HCT116 (cell line): ENCODE measurements around the gene CRISPLD2. TPM values are rescaled to one million over a fixed set of nuclear protein-coding genes. Genes with fewer than 3 reads are reported as not detected.
"Not testable (repeated sequence)": the region's sequence is repeated elsewhere in the genome, so short reads cannot be mapped to it uniquely, and the experiment has no call there.

Source experiments
- ATAC-seq: fragments of 200-7000 bp; cut with Tn5 transposase; 2 replicates; pipeline ENCODE4 v1.9.1; 2020; ENCODE audit warnings: mild to moderate bottlenecking, moderate library complexity
- BruUV-seq: library from RNA; stranded (reverse); fragments of 400-500 nt; replicated peaks from 2 replicates; lab custom pipeline; 2021; lab: Mats Ljungman, UMichigan
- CTCF ChIA-PET: fragments of 300-600 bp; sonication (Branson Sonifier 250); formaldehyde crosslinking; loops from one replicate; lab custom pipeline; 2021; ENCODE audit warnings: antibody characterized with exemption; lab: Charles Lee
- POLR2A ChIA-PET: fragments of 300-600, 350-600 bp; sonication (Branson Sonifier 250); formaldehyde crosslinking; loops from one replicate; lab custom pipeline; 2021; ENCODE audit warnings: antibody characterized with exemption; lab: Charles Lee
- RAD21 ChIA-PET, 2 experiments: fragments of 300-600 bp; sonication (Branson Sonifier 250); formaldehyde crosslinking; loops; one replicate each; lab custom pipeline; 2023; ENCODE audit warnings: low total read pairs in 2 of 2; ENCODE audit not compliant: uncharacterized antibody in 2 of 2, unreplicated experiment in 2 of 2, low non-redundant PET in 1 of 2; lab: Charles Lee
- DNase-seq: peaks from one replicate; pipeline ENCODE4 v3.0.0-alpha.2; 2010; ENCODE audit warnings: low read depth, low spot score
- H2AFZ ChIP-seq: fragments of 200-600 bp; shearing (Covaris generic), sonication (generic); 2 replicates; pipeline ENCODE4 v1.6.1; 2017; ENCODE audit warnings: low read depth, mixed run types, mixed read lengths, antibody characterized with exemption, low read length; ENCODE audit not compliant: poor library complexity, severe bottlenecking
- H3K27ac ChIP-seq: 2 replicates; pipeline ENCODE4 v1.5.1; 2012; ENCODE audit warnings: low read depth, low read length
- H3K27me3 ChIP-seq: fragments of 200-600 bp; sonication (generic); 2 replicates; pipeline ENCODE4 v1.6.1; 2016; ENCODE audit warnings: mixed run types, low read length, mixed read lengths; ENCODE audit not compliant: insufficient read depth
- H3K36me3 ChIP-seq, 2 experiments: fragments of 200-500 bp in 1 of 2; fragments of 200-600 bp in 1 of 2; sonication (Bioruptor generic) in 1 of 2; sonication (generic) in 1 of 2; 2 replicates each; pipeline versions ENCODE4 v1.5.1 to v1.6.1; 2014 to 2016; ENCODE audit warnings: low read length in 2 of 2, inconsistent platforms in 1 of 2, mixed read lengths in 1 of 2, mixed run types in 1 of 2; ENCODE audit not compliant: insufficient read depth in 2 of 2, control insufficient read depth in 1 of 2
- H3K4me1 ChIP-seq, 2 experiments: fragments of 200-600 bp in 1 of 2; sonication (generic) in 1 of 2; 2 replicates each; pipeline versions ENCODE4 v1.5.1 to v1.6.1; 2012 to 2017; ENCODE audit warnings: low read length in 2 of 2, inconsistent platforms in 1 of 2, mild to moderate bottlenecking in 1 of 2, mixed read lengths in 1 of 2, mixed run types in 1 of 2, moderate library complexity in 1 of 2; ENCODE audit not compliant: insufficient read depth in 2 of 2, control insufficient read depth in 1 of 2
- H3K4me2 ChIP-seq: fragments of 200-600 bp; sonication (generic); 2 replicates; pipeline ENCODE4 v1.6.1; 2017; ENCODE audit warnings: mixed run types, low read length, mixed read lengths
- H3K4me3 ChIP-seq, 2 experiments: fragments of 200-600 bp in 1 of 2; sonication (generic) in 1 of 2; replicated peaks in 1 of 2; 2 replicates each; pipeline ENCODE4 v1.5.1; 2011 to 2016; ENCODE audit warnings: low read length in 2 of 2, control low read depth in 1 of 2, low read depth in 1 of 2, mild to moderate bottlenecking in 1 of 2, mixed read lengths in 1 of 2, mixed run types in 1 of 2
- H3K79me2 ChIP-seq: fragments of 200-600 bp; sonication (generic); 2 replicates; pipeline ENCODE4 v1.6.1; 2017; ENCODE audit warnings: mild to moderate bottlenecking, mixed run types, low read length, moderate library complexity, mixed read lengths; ENCODE audit not compliant: insufficient read depth
- H3K9ac ChIP-seq: fragments of 200-600 bp; sonication (generic); 2 replicates; pipeline ENCODE4 v1.6.1; 2016; ENCODE audit warnings: low read length, mixed read lengths
- H3K9me2 ChIP-seq: fragments of 200-600 bp; sonication (generic), shearing (Covaris generic); 2 replicates; pipeline ENCODE4 v1.6.1; 2017; ENCODE audit warnings: mixed run types, mild to moderate bottlenecking, moderate library complexity; ENCODE audit not compliant: insufficient read depth
- H3K9me3 ChIP-seq, 2 experiments: fragments of 200-500 bp in 1 of 2; fragments of 200-600 bp in 1 of 2; sonication (Bioruptor generic) in 1 of 2; sonication (generic) in 1 of 2; 2 replicates each; pipeline ENCODE4 v1.6.1; 2014 to 2017; ENCODE audit warnings: low read length in 2 of 2, mixed read lengths in 2 of 2, inconsistent platforms in 1 of 2, low read depth in 1 of 2, mild to moderate bottlenecking in 1 of 2, mixed run types in 1 of 2, moderate library complexity in 1 of 2; ENCODE audit not compliant: control insufficient read depth in 1 of 2, insufficient read depth in 1 of 2
- H4K20me1 ChIP-seq: fragments of 200-600 bp; sonication (generic), shearing (Covaris generic); 2 replicates; pipeline ENCODE4 v1.6.1; 2017; ENCODE audit warnings: mixed run types, mild to moderate bottlenecking, moderate library complexity; ENCODE audit not compliant: insufficient read depth
- intact Hi-C: fragments of 100-400 bp; cut with micrococcal nuclease; formaldehyde crosslinking; loops from 2 replicates; pipeline ENCODE4 v1.10.0; 2022
- total RNA-seq: library from RNA; stranded (reverse); gene quantifications from one replicate; pipeline ENCODE4 v1.2.1, GENCODE V29; 2021; ENCODE audit not compliant: unreplicated experiment

Gene CRISPLD2
- total RNA-seq, 1 experiment from 2014 or later = 4.6 TPM

GRCh38 chr16:84855435-84856202 lies 35.8 kb downstream of the CRISPLD2 start:
- ATAC-seq, H3K4me3 ChIP-seq, H4K20me1 ChIP-seq, H3K9ac ChIP-seq, H3K4me2 ChIP-seq, H3K9me2 ChIP-seq, RAD21 ChIA-PET, H3K79me2 ChIP-seq, DNase-seq, H2AFZ ChIP-seq, CTCF ChIA-PET, BruUV-seq, H3K36me3 ChIP-seq, H3K27ac ChIP-seq, H3K27me3 ChIP-seq, POLR2A ChIA-PET, intact Hi-C loops, H3K4me1 ChIP-seq: not testable (repeated sequence)
- peaks cover 0 to 10% of the 10 kb centered on the region in 2 experiments; a peak in 2 of 4 replicates for H3K9me3 ChIP-seq

DNA sequence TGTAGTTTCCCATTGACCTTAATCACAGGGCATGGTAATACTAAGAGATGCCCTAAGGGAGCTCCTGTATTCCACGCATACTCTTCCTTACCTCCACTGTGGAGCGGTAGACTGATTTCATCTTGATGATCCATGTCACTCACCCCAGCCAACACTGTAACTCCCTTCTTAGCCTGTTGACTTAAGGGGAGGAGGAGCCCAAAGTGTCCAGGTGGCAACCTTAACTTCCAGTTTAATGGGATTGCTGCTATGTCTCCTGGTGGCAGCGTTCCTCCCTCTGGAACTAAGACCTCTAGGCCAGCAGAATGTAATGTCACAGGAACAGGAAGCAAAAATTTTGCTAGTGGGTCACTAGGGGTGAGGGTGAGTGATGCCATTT lies 36.4 kb downstream of the CRISPLD2 start:
- DNase-seq, H3K9me2 ChIP-seq, H3K27me3 ChIP-seq, ATAC-seq, H3K4me1 ChIP-seq, H3K4me3 ChIP-seq, H3K79me2 ChIP-seq, H3K9ac ChIP-seq, intact Hi-C loops, H3K4me2 ChIP-seq, H3K36me3 ChIP-seq, POLR2A ChIA-PET, CTCF ChIA-PET, BruUV-seq, H2AFZ ChIP-seq, H3K27ac ChIP-seq, H4K20me1 ChIP-seq, RAD21 ChIA-PET: not testable (repeated sequence)
- H3K9me3 ChIP-seq = peaks cover 0 to 10% of the 10 kb centered on the region in 2 experiments; a peak in 2 of 4 replicates

- ATAC-seq, H3K27me3 ChIP-seq, H4K20me1 ChIP-seq, POLR2A ChIA-PET, BruUV-seq, H3K36me3 ChIP-seq, H3K4me3 ChIP-seq, intact Hi-C loops, H3K9ac ChIP-seq, RAD21 ChIA-PET, H3K27ac ChIP-seq, H3K4me2 ChIP-seq, CTCF ChIA-PET, H3K79me2 ChIP-seq, H3K4me1 ChIP-seq, H3K9me2 ChIP-seq, DNase-seq, H2AFZ ChIP-seq: not testable (repeated sequence)
- H3K9me3 ChIP-seq = peaks cover 0 to 10% of the 10 kb centered on the region in 2 experiments; a peak in 2 of 4 replicates
Measured at GRCh38 chr16:84856811-84857210, 37.0 kb downstream of the CRISPLD2 start.
